Stimulated activated CD4-positive, alpha-beta T cell treated with anti-CD3 and anti-CD28 coated beads, Interleukin-1b, Interleukin-23, amount 100 ng/mL, for 24 hours (primary cell): Measurements from ENCODE around the gene GATA1.
A peak's percentile ranks its signal among the peaks of the same experiment; 100 is the strongest.

ENCODE experiments used
- DNase-seq, 4 experiments: peaks; one replicate each; pipeline ENCODE4 v3.0.0-alpha.2; 2020; ENCODE audit warnings: low read depth in 4 of 4, low spot score in 1 of 4

Gene GATA1

GRCh38 chrX:48784726-48785125 lies 1.7 kb upstream of the GATA1 start:
- no peak for DNase-seq

DNA sequence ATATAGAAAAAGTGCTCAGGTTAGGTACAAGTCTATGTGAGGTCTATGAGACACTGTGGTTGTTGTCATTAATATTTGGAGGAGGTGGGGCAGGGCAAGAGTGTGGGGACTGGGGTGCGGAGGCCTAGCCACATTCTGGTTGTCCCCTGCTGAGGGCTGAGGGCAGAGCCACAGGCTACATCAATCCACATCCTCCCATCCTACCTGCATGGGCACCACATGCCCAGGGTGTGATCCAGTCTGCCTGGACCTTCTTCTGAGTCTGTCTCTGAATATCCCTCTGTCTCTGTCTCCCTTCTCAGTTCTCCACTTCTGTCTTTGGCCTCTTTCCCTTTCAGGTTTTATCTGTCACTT lies 1.2 kb upstream of the GATA1 start:
- no peak for DNase-seq

GRCh38 chrX:48785540-48786214 lies 713 bp upstream of the GATA1 start:
- no peak for DNase-seq

GRCh38 chrX:48786825-48787504 lies 575 bp downstream of the GATA1 start:
- DNase-seq, result no peak

DNA sequence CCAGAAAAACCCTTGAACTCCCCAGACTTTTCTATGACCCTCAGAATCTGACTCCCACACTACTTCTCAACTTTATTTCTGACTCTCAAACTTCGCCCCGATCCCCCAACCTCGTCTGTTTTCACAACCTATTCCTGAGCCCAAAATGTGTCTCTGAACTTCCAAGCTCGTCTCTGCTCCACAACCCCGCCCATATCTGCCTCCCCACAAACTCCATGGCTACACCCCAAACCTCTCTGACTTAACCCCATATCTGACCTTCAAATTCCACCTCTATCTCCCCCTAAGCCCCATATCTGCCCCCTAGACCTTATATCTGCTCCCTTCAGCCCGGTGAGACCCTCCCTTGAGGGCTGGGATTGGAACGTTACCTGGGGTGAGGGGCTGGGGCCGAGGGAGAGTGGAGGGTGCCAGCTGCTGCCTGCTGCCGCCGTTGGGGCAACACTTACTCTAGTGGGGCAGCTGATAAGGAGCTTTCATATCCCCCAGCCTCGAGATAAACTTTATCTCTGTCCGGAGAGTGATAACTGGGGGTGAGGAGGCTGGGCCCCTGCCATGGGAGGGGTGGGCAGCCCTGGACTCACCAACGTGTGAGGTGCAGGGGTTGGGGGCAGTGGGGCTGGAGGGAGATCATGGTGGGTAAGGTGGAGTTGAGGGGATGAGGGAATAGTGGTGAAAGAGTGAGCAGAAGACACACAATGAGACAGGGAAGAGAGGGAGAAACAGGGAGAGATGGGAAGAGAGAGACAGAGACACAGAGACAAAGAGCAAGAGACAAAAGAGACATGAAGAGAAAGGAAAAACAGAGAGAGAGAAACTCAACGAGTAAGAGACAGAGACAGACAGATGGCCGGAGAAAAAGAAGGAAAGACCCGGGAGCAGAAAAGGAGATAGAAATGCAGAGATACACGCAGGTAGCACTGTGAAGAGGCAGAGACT lies 1.4 kb downstream of the GATA1 start:
- no peak for DNase-seq

DNA sequence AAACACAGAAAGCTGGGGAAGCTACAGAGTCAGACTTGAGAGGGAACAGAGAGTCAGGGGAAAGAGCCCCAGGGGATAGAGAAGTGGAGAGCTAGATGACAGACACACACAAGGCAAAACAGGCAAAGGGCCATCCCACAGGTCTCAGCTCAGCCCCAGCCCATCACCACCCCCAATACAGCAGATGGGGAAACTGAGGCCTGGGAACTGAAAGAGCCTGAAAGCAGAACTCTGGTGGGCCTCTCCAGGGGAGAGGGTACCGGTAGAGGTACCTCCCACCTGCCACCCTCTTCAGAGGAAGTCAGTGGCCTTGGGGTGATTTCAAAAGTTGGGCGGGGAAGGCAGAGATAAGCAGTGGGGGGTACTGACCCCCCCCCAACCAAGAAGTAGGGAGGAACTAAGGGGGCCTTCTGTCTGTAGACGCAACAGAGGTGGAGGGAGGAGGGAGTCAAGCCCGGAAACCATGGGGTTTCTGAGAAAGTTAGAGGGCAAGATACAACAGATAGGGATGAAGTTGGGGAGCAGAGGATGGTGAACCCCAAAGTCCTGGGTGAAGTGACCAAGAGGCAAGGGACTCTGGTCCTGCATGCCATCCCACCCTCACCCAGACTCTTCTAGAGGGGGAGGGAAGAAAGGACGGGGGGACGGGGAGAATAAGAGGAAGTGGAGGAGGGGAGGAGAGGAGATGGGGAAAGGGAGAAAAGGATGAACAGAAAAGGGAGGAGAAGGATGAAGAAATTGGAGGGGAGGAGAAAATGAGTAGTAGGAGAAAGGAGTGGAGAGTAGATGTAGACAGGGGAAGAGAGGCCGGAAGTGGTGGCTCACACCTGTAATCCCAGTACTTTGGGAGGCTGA lies 3.2 kb downstream of the GATA1 start:
- no peak for DNase-seq

DNA sequence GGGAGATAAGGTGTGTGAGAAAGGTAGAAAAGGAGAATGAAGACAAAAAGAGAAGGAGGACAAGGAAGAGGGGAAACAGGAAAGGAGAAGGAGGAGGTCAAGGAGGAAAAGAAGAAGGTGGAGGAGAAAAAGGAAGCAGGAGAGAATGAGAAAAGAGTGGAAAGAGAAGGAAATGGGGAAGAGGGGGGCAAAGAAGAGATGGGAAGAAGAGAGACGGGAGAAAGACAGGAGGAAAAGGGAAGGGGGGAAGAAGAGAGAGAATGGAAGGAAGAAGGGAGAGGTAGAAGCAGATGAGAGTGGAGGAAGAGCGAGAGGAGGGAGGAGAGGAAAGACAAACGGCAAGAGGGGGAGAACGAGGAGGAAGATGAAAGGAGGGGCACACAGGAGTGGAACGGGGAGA lies 4.1 kb downstream of the GATA1 start:
- DNase-seq, result no peak

- no peak for DNase-seq
These were observed 4.9 kb downstream of the GATA1 start for GRCh38 chrX:48791063-48791820.

DNA sequence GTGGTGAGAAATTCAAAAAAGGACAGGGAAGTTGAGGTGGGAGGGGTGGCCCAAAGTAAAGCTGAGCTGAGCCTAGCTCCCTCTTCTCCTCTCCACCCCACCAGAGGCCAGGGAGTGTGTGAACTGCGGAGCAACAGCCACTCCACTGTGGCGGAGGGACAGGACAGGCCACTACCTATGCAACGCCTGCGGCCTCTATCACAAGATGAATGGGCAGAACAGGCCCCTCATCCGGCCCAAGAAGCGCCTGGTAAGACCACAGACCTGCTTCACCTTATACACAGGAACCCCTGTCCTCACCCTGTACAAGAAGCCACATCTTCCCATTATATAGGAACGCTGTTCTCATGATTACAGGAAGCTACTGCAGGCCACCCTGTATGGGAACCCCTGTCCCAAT lies 5.8 kb downstream of the GATA1 start:
- DNase-seq, result no peak

DNA sequence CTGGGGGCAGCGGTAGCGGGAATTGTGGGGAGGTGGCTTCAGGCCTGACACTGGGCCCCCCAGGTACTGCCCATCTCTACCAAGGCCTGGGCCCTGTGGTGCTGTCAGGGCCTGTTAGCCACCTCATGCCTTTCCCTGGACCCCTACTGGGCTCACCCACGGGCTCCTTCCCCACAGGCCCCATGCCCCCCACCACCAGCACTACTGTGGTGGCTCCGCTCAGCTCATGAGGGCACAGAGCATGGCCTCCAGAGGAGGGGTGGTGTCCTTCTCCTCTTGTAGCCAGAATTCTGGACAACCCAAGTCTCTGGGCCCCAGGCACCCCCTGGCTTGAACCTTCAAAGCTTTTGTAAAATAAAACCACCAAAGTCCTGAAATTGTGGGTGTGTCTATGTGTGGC lies 7.5 kb downstream of the GATA1 start:
- DNase-seq, result no peak

DNA sequence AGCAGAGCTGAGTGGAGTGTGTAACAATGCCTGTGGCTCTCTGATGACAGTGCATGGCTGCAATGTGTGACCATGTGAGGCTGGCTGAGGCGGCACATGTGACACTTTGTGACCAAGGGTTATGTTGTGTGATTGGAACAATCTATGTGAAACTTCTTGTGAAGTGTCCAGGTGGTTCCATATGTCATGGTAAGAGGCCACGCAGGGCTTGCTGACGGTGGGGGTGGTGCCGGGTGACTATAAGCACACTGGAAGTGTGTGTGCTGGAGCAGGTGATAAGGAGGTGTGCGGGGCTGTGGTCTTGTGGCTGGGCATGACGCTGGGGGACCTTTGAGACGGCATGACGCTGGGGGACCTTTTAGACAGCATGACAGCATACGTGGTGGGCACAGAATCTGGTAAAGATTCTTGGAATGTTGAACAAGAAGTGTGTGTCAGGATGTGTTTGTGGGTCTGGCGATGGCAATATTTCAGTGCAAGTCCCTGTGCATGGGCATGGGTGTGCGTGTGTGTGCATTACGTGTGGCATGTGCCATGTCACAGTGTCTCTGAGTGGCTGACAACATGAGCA lies 8.0 kb downstream of the GATA1 start:
- no peak for DNase-seq

DNA sequence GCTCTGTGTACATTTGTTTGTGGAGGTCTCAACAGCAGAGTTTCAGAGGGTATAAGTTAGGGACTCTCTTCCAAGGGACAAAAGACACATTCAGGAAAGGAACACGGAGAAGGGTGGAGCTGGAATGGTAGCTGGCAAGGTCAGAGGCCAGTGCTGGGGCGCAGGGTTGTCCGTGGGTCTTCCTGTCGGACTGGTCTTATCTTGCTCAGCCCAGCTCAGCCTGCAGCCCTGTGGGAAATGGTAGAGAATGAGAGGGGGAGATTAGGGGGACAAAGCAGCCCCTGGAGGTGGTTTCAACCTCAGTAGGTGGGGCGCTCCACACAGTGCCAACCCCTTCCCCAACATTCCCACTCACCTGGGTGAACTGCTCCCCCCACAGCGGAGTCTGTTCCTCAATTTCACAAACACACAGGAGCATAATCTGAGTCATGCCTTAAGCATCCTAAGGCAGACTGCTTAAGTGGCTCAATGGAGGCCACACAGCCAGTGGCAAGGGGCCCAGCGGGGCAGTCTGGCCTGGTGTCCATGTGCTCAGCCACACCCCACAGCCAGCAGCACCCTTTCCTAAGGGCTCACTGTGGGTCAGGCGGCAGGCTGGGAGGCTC lies 8.6 kb downstream of the GATA1 start:
- no peak for DNase-seq

DNA sequence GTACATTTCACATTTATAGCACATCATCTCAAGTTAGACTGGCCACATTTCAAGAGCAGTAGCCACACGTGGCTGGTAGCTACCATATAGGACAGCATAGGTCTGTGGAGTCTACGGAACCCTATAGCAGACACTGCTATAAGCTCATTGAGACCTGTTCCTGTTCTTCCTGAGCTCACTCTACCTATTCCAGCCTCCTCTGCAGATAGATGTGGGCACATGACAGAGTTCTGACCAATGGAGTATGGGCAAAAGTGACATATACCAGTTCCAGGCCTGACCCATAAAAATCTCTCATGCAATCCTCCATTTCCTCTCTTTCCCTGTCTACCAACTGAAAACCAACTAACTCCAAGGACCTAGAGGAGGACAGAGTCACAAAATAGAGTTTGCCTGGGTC lies 11.9 kb downstream of the GATA1 start:
- no peak for DNase-seq

DNA sequence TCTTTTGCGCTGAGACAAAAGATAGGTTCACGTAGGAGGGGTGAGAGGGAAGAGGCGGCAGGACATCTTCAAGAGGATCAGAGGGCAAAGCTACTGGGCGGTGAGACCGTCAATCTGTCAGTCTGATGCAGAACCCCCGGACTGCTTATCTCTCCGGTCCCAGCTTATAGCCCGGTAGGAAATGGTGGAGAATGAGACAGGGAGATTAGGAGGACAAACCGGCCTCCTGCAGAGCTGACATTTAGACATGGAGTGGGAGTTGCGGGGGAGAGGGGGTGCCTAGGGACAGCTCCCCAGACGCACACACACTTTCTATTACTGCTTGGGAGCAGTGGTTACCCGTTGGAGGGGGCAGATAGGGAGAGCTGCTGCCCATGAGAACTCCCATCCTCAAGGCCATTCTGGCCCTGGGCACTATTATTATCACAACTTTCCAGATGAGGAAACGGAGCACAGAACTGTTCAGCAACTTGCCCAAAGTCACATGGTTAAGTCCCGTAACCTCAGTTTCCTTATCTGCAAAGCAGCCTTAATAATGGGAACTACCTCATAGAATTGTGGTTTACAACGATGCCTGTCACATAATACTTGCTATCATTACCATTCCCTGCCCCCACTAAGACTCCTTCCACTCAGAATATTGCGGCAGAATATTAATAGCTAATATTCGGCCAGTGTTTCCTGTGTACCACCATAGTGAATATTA lies 14.3 kb downstream of the GATA1 start:
- no peak for DNase-seq

GRCh38 chrX:48801280-48802088 lies 15.1 kb downstream of the GATA1 start, which contains the start of gene HDAC6:
TSS of gene HDAC6 (plus strand) at chrX:48802067. CDS start at chrX:48802693, 626 bp downstream.
- DNase-seq, result peak; percentile 70 to 89 (median 78)

DNA sequence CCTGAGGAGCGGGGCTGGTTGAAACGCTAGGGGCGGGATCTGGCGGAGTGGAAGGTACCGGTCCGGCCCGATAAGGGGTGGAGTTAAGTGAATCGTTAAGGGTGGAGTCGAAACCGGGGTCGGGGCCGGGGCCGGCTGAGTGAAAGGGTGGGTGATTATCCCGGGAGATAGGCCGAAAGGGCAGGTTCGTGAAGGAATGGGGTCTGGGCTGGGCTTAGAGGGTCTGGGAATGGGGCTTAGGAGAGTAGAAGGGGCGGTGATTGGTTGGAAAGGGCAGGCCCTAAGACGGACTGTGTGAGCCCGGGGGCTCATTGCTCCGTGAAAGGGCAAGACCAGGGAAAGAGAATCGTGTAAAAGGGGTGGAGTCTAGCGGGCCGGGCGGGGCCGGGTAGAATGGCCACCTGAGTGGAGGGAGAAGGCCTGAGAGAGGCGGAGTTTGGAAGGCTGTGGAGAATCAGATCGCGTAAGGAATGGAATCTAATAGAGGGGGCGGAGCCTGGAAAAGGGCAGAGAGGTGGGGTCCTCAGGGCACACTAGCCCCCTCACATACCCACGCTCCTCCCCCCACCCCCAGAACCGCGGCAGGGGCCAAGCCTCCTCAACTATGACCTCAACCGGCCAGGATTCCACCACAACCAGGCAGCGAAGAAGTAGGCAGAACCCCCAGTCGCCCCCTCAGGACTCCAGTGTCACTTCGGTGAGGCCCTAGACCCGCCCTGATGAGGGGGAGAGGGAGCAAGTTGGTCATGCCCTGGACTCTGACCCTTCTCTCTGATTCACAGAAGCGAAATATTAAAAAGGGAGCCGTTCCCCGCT lies 15.9 kb downstream of the GATA1 start:
- peak in 3 of 4 experiments; percentile 30 to 66 (median 44) for DNase-seq

DNA sequence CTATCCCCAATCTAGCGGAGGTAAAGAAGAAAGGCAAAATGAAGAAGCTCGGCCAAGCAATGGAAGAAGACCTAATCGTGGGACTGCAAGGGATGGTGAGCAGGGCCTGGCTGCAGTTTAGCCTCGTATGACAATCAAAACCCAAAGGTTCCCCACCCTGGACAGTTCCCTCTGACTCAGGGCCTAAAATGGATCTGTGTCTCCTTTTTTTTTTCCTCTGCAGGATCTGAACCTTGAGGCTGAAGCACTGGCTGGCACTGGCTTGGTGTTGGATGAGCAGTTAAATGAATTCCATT lies 16.5 kb downstream of the GATA1 start:
- no peak for DNase-seq
